K562 (cell line): ENCODE results near the gene NFRKB. TPM values are rescaled to one million over a fixed set of nuclear protein-coding genes. Genes with fewer than 3 reads are reported as not detected.
A peak's percentile ranks its signal among the peaks of the same experiment; 100 is the strongest.

ENCODE experiments used
- CAMTA2 ChIP-seq: fragments of 250-450 bp; sonication (Bioruptor Pico); conservative IDR thresholded peaks from 2 replicates; pipeline ENCODE4 v1.5.1; 2022
- CBX1 ChIP-seq: sonication (generic); IDR thresholded peaks from 2 replicates; pipeline ENCODE4 v1.6.1; 2016; ENCODE audit warnings: antibody characterized with exemption, low read depth, mild to moderate bottlenecking
- CEBPZ ChIP-seq: fragments of 150-350 bp; IDR thresholded peaks from 2 replicates; pipeline ENCODE4 v1.6.1; 2014; ENCODE audit warnings: low read depth, mild to moderate bottlenecking, low read length, borderline replicate concordance
- FOXJ3 ChIP-seq: sonication (generic); formaldehyde crosslinking; IDR thresholded peaks from 2 replicates; pipeline ENCODE4 v1.4.0; 2020; ENCODE audit warnings: mild to moderate bottlenecking, missing genetic modification reagents
- HDAC1 ChIP-seq, 2 experiments: fragments of 450-650 bp; IDR thresholded peaks; 2 replicates each; pipeline ENCODE4 v1.6.1; 2016 to 2017; ENCODE audit warnings: inconsistent platforms in 1 of 2, mild to moderate bottlenecking in 1 of 2, moderate library complexity in 1 of 2
- HMGN3 ChIP-seq: IDR thresholded peaks from 2 replicates; pipeline ENCODE4 v1.6.1; 2011; ENCODE audit warnings: borderline replicate concordance, low read depth, mild to moderate bottlenecking, mixed read lengths, low read length; ENCODE audit not compliant: insufficient read length; ENCODE audit errors: extremely low read depth
- HNRNPL ChIP-seq: fragments of 200-400 bp; formaldehyde crosslinking; IDR thresholded peaks from 2 replicates; pipeline ENCODE4 v1.6.1; 2017; ENCODE audit warnings: low read depth, mild to moderate bottlenecking, low read length
- ILF3 ChIP-seq: fragments of 450-650 bp; IDR thresholded peaks from 2 replicates; pipeline ENCODE4 v1.6.1; 2018; ENCODE audit warnings: antibody characterized with exemption, mild to moderate bottlenecking, moderate library complexity, borderline replicate concordance
- IRF9 ChIP-seq: fragments of 450-650 bp; IDR thresholded peaks from 2 replicates; pipeline ENCODE4 v1.6.1; 2016; ENCODE audit warnings: missing biosample characterization, missing genetic modification characterization
- KAT8 ChIP-seq: fragments of 450-650 bp; IDR thresholded peaks from 2 replicates; pipeline ENCODE4 v1.6.1; 2016; ENCODE audit warnings: low read depth, mild to moderate bottlenecking
- MTF1 ChIP-seq: fragments of 250-450 bp; sonication (Bioruptor Pico); IDR thresholded peaks from 2 replicates; pipeline ENCODE4 v1.9.0; 2021; ENCODE audit warnings: moderate library complexity, mild to moderate bottlenecking, inconsistent platforms, borderline replicate concordance
- NEUROD1 ChIP-seq: fragments of 150-350 bp; IDR thresholded peaks from 2 replicates; pipeline ENCODE4 v1.6.1; 2014; ENCODE audit warnings: borderline replicate concordance, low read length, low read depth; ENCODE audit not compliant: partially characterized antibody
- PML ChIP-seq: IDR thresholded peaks from 2 replicates; pipeline ENCODE4 v1.6.1; 2012; ENCODE audit warnings: low read length, inconsistent platforms
- POLR2AphosphoS2 ChIP-seq: IDR thresholded peaks from 2 replicates; pipeline ENCODE4 v1.6.1; 2012; ENCODE audit warnings: low read length, improper control_type of control experiment
- POLR3A ChIP-seq: IDR thresholded peaks from 2 replicates; pipeline ENCODE4 v1.6.1; 2011; ENCODE audit warnings: borderline replicate concordance, mild to moderate bottlenecking, moderate library complexity; ENCODE audit not compliant: insufficient read length, insufficient read depth; ENCODE audit errors: extremely low read depth
- RBM15 ChIP-seq: fragments of 200-400 bp; formaldehyde crosslinking; IDR thresholded peaks from 2 replicates; pipeline ENCODE4 v1.6.1; 2018; ENCODE audit warnings: mild to moderate bottlenecking, low read length, moderate library complexity; ENCODE audit not compliant: insufficient read depth
- SNIP1 ChIP-seq: fragments of 450-650 bp; IDR thresholded peaks from 2 replicates; pipeline ENCODE4 v1.7.1; 2017; ENCODE audit warnings: low read depth, mild to moderate bottlenecking
- TRIM24 ChIP-seq, 2 experiments: fragments of 450-650 bp; IDR thresholded peaks; 2 replicates each; pipeline ENCODE4 v1.6.1; 2016
- U2AF1 ChIP-seq: fragments of 200-400 bp; formaldehyde crosslinking; optimal IDR thresholded peaks from 2 replicates; pipeline ENCODE3; 2017; ENCODE audit warnings: mild to moderate bottlenecking, low read depth, low read length, moderate library complexity
- polyA plus RNA-seq, 8 experiments: library from polyadenylated mRNA; depleted of rRNA in 4 of 8; stranded (reverse) in 5 of 8; unstranded in 3 of 8; fragments of >200 nt; fragmentation: Nextera tagmentation in 2 of 8; fragmentation: Illumina TruSeq in 1 of 8; extraction: Ambion mirVana in 2 of 8; extraction: Trizol in 1 of 8; gene quantifications; 2 replicates each; pipeline versions ENCODE4 v1.2.1 to v1.2.3, GENCODE V29; 2011 to 2014; ENCODE audit warnings: inconsistent platforms in 1 of 8, missing spikeins in 1 of 8
- total RNA-seq, 7 experiments: library from RNA; depleted of rRNA in 6 of 7; stranded (reverse); fragments of >200 nt in 6 of 7; fragmentation: Illumina TruSeq in 2 of 7; extraction: Trizol in 2 of 7; gene quantifications; 2 replicates each; pipeline versions ENCODE4 v1.2.1 to v1.2.3, GENCODE V29; 2011 to 2021; ENCODE audit warnings: low replicate concordance in 1 of 7
- TF ChIP-seq, protein P1 (sequence below): fragments of 450-650 bp; IDR thresholded peaks from 2 replicates; pipeline ENCODE4 v1.6.1; 2018; ENCODE audit warnings: mild to moderate bottlenecking, low read depth; ENCODE audit not compliant: partially characterized antibody
- TF ChIP-seq, protein P2 (sequence below): sonication (generic); formaldehyde crosslinking; IDR thresholded peaks from 2 replicates; pipeline ENCODE4 v1.8.0; 2022; ENCODE audit warnings: mild to moderate bottlenecking, missing genetic modification reagents

Gene NFRKB
- total and polyA plus RNA-seq, 9 of the 15 experiments (the other 6 are each of a cell fraction or from before 2014, with no cell fraction given), result 7.1 to 42.6 (median 23.9) TPM

DNA sequence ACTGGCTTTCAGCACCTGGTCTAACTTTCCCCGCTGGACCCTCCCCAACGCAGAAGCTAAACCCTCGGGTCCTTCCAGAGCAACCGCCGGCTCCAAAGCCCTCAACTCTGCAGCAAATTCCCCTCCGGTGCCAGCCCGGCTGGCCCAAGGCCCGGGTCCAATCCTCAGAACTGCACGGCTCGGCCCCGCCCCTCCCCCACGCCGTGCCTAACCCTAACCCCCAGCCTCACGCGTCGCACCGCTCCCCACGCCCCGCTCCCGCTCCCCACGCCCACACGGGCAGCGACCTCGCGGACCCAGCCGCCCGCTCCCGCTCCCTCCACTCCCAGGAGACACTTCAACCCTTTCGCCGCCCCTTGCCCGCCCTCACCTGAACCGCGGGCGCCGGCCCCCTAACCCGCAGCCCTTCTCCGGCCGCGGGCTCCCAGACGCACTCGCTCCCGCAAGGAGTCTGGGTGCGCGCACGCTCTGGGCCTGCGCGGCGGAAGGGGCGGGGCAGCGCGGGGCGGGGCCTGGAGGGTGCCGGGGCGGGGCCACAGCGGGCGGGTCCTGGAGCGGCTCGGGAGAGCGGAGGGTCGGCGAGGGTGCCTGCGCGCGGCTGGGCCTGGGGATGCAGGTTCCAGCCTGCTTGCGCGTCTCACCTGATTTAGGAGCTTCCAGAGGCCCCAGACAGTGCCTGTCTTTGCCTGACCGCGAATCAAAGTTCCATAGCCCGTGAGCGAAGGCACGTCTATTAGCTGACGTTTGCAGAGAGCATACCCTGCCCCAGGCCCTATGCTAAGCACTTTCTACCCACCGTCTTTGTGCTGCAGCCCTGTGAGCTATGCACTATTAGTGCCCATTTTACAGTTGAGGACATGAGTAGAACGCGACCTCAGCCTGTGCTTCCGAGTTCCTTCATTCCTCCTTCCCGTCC lies at the start of gene NFRKB (continued):
- TF ChIP-seq, protein P1, sequence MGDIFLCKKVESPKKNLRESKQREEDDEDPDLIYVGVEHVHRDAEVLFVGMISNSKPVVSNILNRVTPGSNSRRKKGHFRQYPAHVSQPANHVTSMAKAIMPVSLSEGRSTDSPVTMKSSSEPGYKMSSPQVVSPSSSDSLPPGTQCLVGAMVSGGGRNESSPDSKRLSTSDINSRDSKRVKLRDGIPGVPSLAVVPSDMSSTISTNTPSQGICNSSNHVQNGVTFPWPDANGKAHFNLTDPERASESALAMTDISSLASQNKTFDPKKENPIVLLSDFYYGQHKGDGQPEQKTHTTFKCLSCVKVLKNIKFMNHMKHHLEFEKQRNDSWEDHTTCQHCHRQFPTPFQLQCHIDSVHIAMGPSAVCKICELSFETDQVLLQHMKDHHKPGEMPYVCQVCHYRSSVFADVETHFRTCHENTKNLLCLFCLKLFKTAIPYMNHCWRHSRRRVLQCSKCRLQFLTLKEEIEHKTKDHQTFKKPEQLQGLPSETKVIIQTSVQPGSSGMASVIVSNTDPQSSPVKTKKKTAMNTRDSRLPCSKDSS, result no peak
- TF ChIP-seq HDAC1 (IDR thresholded peaks at IDR 0.05) (peak in 1 of 2 experiments; percentile 83; a peak in 2 of 4 replicates), KAT8 (no peak), POLR2AphosphoS2 (no peak), TRIM24 (IDR thresholded peaks at IDR 0.05) (no peak), PML (peak; percentile 57; the same call in 1 of the 2 replicates), IRF9 (tag) (no peak), MTF1 (CRISPR knock-in tag) (no peak), NEUROD1 (no peak), CAMTA2 (no peak), POLR3A (no peak), HMGN3 (peak; percentile 70), CBX1 (peak; percentile 88; the same call in 1 of the 2 replicates), ILF3 (no peak), FOXJ3 (no peak), SNIP1 (no peak), HNRNPL (no peak), U2AF1 (no peak), CEBPZ (no peak), RBM15 (no peak)
- TF ChIP-seq, protein P2, sequence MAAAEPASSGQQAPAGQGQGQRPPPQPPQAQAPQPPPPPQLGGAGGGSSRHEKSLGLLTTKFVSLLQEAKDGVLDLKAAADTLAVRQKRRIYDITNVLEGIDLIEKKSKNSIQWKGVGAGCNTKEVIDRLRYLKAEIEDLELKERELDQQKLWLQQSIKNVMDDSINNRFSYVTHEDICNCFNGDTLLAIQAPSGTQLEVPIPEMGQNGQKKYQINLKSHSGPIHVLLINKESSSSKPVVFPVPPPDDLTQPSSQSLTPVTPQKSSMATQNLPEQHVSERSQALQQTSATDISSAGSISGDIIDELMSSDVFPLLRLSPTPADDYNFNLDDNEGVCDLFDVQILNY, result no peak
